ENCODE data around the gene TM9SF4.

DNA sequence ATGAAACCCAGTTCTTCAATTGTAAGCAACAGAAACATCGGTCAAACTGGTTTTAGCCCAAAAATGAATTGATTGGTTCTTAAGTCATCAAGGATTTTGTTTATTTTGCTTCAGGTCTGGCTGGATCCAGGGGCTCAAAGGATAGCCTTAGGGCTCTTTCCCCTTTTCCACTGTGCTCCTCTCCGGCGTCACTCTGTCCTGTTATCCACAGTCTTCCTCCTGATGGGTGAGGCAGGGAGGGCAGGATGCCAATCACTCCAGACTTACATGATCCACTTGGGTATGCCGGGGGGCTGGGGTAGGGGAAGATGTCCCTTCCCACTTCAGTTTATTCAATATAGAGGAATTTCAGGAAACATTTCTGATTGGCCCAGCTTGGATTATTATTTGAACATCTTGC is 58.0 kb downstream of the TM9SF4 start:
- TF ChIP-seq, protein P1, sequence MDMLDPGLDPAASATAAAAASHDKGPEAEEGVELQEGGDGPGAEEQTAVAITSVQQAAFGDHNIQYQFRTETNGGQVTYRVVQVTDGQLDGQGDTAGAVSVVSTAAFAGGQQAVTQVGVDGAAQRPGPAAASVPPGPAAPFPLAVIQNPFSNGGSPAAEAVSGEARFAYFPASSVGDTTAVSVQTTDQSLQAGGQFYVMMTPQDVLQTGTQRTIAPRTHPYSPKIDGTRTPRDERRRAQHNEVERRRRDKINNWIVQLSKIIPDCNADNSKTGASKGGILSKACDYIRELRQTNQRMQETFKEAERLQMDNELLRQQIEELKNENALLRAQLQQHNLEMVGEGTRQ (IDR thresholded peaks at IDR 0.05; ENCODE audit: low read length): no peak
- TF ChIP-seq SP4 (IDR thresholded peaks at IDR 0.05; ENCODE audit: low read length) (no peak), RAD21 (IDR thresholded peaks at IDR 0.05 in 1 of 2, conservative IDR thresholded peaks at IDR 0.05 in 1 of 2; ENCODE audit: low read depth in 2 of 2, low read length in 2 of 2) (no peak), JUND (IDR thresholded peaks at IDR 0.05; ENCODE audit: low read length) (no peak), BRCA1 (IDR thresholded peaks at IDR 0.05; ENCODE audit: low read depth, low read length) (no peak), SIN3A (conservative IDR thresholded peaks at IDR 0.05 in 1 of 2, IDR thresholded peaks at IDR 0.05 in 1 of 2; ENCODE audit: low read depth in 1 of 2, low read length in 2 of 2) (no peak), CBX8 (IDR thresholded peaks at IDR 0.05; ENCODE audit: borderline replicate concordance, low read depth, low read length) (no peak), TAF1 (IDR thresholded peaks at IDR 0.05; ENCODE audit: low read depth, low read length) (no peak), POLR2A (IDR thresholded peaks at IDR 0.05; ENCODE audit: control extremely low read depth in 1 of 2, low read depth in 2 of 2, low read length in 2 of 2) (no peak), POLR2AphosphoS5 (IDR thresholded peaks at IDR 0.05; ENCODE audit: low read depth, low read length) (no peak), PHF8 (conservative IDR thresholded peaks at IDR 0.05; ENCODE audit: low read depth, low read length) (no peak), CHD1 (IDR thresholded peaks at IDR 0.05; ENCODE audit: low read depth, low read length) (no peak), MAFK (IDR thresholded peaks at IDR 0.05; ENCODE audit: low read depth, low read length) (no peak)
- TF ChIP-seq, protein P2, sequence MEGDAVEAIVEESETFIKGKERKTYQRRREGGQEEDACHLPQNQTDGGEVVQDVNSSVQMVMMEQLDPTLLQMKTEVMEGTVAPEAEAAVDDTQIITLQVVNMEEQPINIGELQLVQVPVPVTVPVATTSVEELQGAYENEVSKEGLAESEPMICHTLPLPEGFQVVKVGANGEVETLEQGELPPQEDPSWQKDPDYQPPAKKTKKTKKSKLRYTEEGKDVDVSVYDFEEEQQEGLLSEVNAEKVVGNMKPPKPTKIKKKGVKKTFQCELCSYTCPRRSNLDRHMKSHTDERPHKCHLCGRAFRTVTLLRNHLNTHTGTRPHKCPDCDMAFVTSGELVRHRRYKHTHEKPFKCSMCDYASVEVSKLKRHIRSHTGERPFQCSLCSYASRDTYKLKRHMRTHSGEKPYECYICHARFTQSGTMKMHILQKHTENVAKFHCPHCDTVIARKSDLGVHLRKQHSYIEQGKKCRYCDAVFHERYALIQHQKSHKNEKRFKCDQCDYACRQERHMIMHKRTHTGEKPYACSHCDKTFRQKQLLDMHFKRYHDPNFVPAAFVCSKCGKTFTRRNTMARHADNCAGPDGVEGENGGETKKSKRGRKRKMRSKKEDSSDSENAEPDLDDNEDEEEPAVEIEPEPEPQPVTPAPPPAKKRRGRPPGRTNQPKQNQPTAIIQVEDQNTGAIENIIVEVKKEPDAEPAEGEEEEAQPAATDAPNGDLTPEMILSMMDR (IDR thresholded peaks at IDR 0.05; ENCODE audit: control extremely low read depth in 1 of 3, insufficient read depth in 1 of 3, low read depth in 1 of 3, low read length in 3 of 3): no peak

Measured in H1 (cell line).